GM12878 (cell line): ENCODE measurements around the gene SGMS1. TPM values are rescaled to one million over a fixed set of nuclear protein-coding genes. Genes with fewer than 3 reads are reported as not detected.

ENCODE experiments used
- ASH2L ChIP-seq: fragments of 300-600, 200-600 bp; sonication (generic); IDR thresholded peaks from 2 replicates; pipeline ENCODE4 v1.6.1; 2017; ENCODE audit warnings: low read depth, mild to moderate bottlenecking, borderline replicate concordance
- CHD4 ChIP-seq: fragments of 200-600 bp; sonication (generic); IDR thresholded peaks from 2 replicates; pipeline ENCODE4 v1.6.1; 2016; ENCODE audit warnings: mild to moderate bottlenecking
- EGR1 ChIP-seq, 2 experiments: IDR thresholded peaks; 1 replicate in 1 of 2; 2 replicates in 1 of 2; pipeline ENCODE4 v1.6.1; 2011 to 2012; ENCODE audit warnings: low read depth in 2 of 2, low read length in 2 of 2, borderline replicate concordance in 1 of 2, mild to moderate bottlenecking in 1 of 2, moderate library complexity in 1 of 2
- HDAC6 ChIP-seq: fragments of 200-600 bp; sonication (generic); IDR thresholded peaks from one replicate; pipeline ENCODE4 v1.8.0; 2017; ENCODE audit warnings: antibody characterized with exemption; ENCODE audit not compliant: unreplicated experiment
- IKZF1 ChIP-seq: fragments of 450-650 bp; conservative IDR thresholded peaks from 2 replicates; pipeline ENCODE4 v1.6.1; 2017; ENCODE audit warnings: antibody characterized with exemption, mild to moderate bottlenecking
- MTA2 ChIP-seq: fragments of 450-650 bp; IDR thresholded peaks from 2 replicates; pipeline ENCODE4 v1.6.1; 2016; ENCODE audit warnings: low read depth, mild to moderate bottlenecking, moderate library complexity
- PAX8 ChIP-seq: fragments of 450-650 bp; IDR thresholded peaks from 2 replicates; pipeline ENCODE4 v1.6.1; 2017; ENCODE audit warnings: mild to moderate bottlenecking, moderate library complexity
- RAD21 ChIP-seq: IDR thresholded peaks from 2 replicates; pipeline ENCODE4 v1.6.1; 2011; ENCODE audit warnings: mild to moderate bottlenecking, low read depth, low read length, moderate library complexity; ENCODE audit not compliant: insufficient read depth
- RCOR1 ChIP-seq: conservative IDR thresholded peaks from 2 replicates; pipeline ENCODE4 v1.6.1; 2012; ENCODE audit warnings: low read depth, low read length, improper control_type of control experiment
- RFX5 ChIP-seq: IDR thresholded peaks from 2 replicates; pipeline ENCODE4 v1.6.1; 2011; ENCODE audit warnings: low read depth, low read length, improper control_type of control experiment
- RUNX3 ChIP-seq: IDR thresholded peaks from 2 replicates; pipeline ENCODE4 v1.6.1; 2012; ENCODE audit warnings: low read length, inconsistent platforms
- SREBF2 ChIP-seq: IDR thresholded peaks from 2 replicates; pipeline ENCODE4 v1.6.1; 2012; ENCODE audit warnings: mild to moderate bottlenecking, low read length
- TAF1 ChIP-seq: IDR thresholded peaks from 2 replicates; pipeline ENCODE4 v1.6.1; 2011; ENCODE audit warnings: mild to moderate bottlenecking, low read depth, low read length, borderline replicate concordance
- TARDBP ChIP-seq: IDR thresholded peaks from 2 replicates; pipeline ENCODE4 v1.6.1; 2016; ENCODE audit warnings: borderline replicate concordance
- YY1 ChIP-seq: IDR thresholded peaks from 2 replicates; pipeline ENCODE4 v1.6.1; 2011; ENCODE audit warnings: low read depth, mild to moderate bottlenecking, low read length
- ZBED1 ChIP-seq: IDR thresholded peaks from 2 replicates; pipeline ENCODE4 v1.6.1; 2016; ENCODE audit warnings: borderline replicate concordance
- ZSCAN29 ChIP-seq: fragments of 450-650 bp; IDR thresholded peaks from 2 replicates; pipeline ENCODE4 v1.6.1; 2017; ENCODE audit warnings: mild to moderate bottlenecking, moderate library complexity
- polyA plus RNA-seq, 11 experiments: library from polyadenylated mRNA; depleted of rRNA in 4 of 11; unstranded in 6 of 11; stranded (reverse) in 5 of 11; fragments of >200 nt; fragmentation: Nextera tagmentation in 4 of 11; fragmentation: Illumina TruSeq in 1 of 11; extraction: Ambion mirVana in 4 of 11; extraction: Trizol in 1 of 11; gene quantifications; 1 replicate in 1 of 11; 2 replicates in 10 of 11; pipeline versions ENCODE4 v1.2.1 to v1.2.3, GENCODE V29; 2011 to 2016; ENCODE audit warnings: inconsistent platforms in 2 of 11, missing spikeins in 2 of 11, low read depth in 1 of 11
- total RNA-seq, 4 experiments: library from RNA; depleted of rRNA in 3 of 4; stranded (reverse); fragments of >200 nt in 3 of 4; fragmentation: Illumina TruSeq in 1 of 4; extraction: Trizol in 1 of 4; gene quantifications; 2 replicates each; pipeline versions ENCODE4 v1.2.1 to v1.2.3, GENCODE V29; 2013 to 2021
- TF ChIP-seq, protein P1 (sequence below): fragments of 450-650 bp; IDR thresholded peaks from 2 replicates; pipeline ENCODE4 v1.6.1; 2016; ENCODE audit warnings: mild to moderate bottlenecking, moderate library complexity, borderline replicate concordance
- TF ChIP-seq, protein P2 (sequence below): fragments of 450-650 bp; IDR thresholded peaks from 2 replicates; pipeline ENCODE4 v1.6.1; 2017; ENCODE audit warnings: antibody characterized with exemption, mild to moderate bottlenecking, moderate library complexity
- TF ChIP-seq, protein P3 (sequence below): IDR thresholded peaks from 2 replicates; pipeline ENCODE4 v1.6.1; 2012; ENCODE audit warnings: low read depth, low read length, improper control_type of control experiment
- TF ChIP-seq, protein P4 (sequence below): IDR thresholded peaks from 2 replicates; pipeline ENCODE4 v1.6.1; 2011; ENCODE audit warnings: borderline replicate concordance, low read depth, mild to moderate bottlenecking, moderate library complexity, mixed read lengths, low read length; ENCODE audit not compliant: insufficient read depth; ENCODE audit errors: extremely low read length
- TF ChIP-seq, protein P5 (sequence below): IDR thresholded peaks from 2 replicates; pipeline ENCODE4 v1.6.1; 2011; ENCODE audit warnings: low read depth, low read length, improper control_type of control experiment, borderline replicate concordance

SGMS1 gene
- total and polyA plus RNA-seq, 10 of the 15 experiments (the other 5 are each of a cell fraction or from before 2014, with no cell fraction given) = 1.4 to 14.5 (median 4.9) TPM

DNA sequence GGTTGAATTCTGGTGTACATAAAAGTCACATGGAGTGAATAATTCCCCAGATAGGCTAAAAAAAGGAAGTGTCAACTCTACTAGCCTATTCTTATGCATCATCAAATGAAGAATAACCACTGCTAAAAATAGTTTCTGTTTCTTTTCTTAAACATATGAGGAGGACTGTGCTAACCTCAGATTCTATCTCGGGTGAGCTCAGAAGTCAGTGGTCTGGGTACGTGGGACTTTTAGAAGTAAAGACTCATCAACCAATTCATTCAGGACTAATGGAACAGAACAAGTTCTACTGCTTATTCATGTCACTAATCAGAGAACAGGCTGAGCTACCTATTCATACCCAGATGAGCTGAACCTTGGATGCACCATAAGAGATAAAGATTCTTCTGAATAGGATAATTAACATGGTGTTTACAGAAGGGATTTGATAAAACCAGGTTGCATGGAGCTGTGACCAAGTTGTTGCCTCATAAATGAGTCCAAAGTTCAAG lies 362.9 kb downstream of the SGMS1 start (continued):
- TF ChIP-seq, protein P1, sequence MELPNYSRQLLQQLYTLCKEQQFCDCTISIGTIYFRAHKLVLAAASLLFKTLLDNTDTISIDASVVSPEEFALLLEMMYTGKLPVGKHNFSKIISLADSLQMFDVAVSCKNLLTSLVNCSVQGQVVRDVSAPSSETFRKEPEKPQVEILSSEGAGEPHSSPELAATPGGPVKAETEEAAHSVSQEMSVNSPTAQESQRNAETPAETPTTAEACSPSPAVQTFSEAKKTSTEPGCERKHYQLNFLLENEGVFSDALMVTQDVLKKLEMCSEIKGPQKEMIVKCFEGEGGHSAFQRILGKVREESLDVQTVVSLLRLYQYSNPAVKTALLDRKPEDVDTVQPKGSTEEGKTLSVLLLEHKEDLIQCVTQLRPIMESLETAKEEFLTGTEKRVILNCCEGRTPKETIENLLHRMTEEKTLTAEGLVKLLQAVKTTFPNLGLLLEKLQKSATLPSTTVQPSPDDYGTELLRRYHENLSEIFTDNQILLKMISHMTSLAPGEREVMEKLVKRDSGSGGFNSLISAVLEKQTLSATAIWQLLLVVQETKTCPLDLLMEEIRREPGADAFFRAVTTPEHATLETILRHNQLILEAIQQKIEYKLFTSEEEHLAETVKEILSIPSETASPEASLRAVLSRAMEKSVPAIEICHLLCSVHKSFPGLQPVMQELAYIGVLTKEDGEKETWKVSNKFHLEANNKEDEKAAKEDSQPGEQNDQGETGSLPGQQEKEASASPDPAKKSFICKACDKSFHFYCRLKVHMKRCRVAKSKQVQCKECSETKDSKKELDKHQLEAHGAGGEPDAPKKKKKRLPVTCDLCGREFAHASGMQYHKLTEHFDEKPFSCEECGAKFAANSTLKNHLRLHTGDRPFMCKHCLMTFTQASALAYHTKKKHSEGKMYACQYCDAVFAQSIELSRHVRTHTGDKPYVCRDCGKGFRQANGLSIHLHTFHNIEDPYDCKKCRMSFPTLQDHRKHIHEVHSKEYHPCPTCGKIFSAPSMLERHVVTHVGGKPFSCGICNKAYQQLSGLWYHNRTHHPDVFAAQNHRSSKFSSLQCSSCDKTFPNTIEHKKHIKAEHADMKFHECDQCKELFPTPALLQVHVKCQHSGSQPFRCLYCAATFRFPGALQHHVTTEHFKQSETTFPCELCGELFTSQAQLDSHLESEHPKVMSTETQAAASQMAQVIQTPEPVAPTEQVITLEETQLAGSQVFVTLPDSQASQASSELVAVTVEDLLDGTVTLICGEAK = no peak
- TF ChIP-seq SREBF2 (no peak), TARDBP (no peak), CHD4 (no peak), ZBED1 (peak; percentile 72; the same call in 1 of the 2 replicates), TAF1 (no peak), RCOR1 (no peak; the same call in 1 of the 2 replicates), RUNX3 (peak; percentile 94), ASH2L (no peak), ZSCAN29 (no peak), MTA2 (peak; percentile 84), HDAC6 (no peak), EGR1 (IDR thresholded peaks at IDR 0.05; ENCODE audit: borderline replicate concordance in 1 of 2, low read depth in 2 of 2, low read length in 2 of 2) (no peak), IKZF1 (peak; percentile 75), RFX5 (no peak), RAD21 (no peak), PAX8 (no peak), YY1 (no peak)
- TF ChIP-seq, protein P2, sequence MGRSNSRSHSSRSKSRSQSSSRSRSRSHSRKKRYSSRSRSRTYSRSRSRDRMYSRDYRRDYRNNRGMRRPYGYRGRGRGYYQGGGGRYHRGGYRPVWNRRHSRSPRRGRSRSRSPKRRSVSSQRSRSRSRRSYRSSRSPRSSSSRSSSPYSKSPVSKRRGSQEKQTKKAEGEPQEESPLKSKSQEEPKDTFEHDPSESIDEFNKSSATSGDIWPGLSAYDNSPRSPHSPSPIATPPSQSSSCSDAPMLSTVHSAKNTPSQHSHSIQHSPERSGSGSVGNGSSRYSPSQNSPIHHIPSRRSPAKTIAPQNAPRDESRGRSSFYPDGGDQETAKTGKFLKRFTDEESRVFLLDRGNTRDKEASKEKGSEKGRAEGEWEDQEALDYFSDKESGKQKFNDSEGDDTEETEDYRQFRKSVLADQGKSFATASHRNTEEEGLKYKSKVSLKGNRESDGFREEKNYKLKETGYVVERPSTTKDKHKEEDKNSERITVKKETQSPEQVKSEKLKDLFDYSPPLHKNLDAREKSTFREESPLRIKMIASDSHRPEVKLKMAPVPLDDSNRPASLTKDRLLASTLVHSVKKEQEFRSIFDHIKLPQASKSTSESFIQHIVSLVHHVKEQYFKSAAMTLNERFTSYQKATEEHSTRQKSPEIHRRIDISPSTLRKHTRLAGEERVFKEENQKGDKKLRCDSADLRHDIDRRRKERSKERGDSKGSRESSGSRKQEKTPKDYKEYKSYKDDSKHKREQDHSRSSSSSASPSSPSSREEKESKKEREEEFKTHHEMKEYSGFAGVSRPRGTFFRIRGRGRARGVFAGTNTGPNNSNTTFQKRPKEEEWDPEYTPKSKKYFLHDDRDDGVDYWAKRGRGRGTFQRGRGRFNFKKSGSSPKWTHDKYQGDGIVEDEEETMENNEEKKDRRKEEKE = no peak
- TF ChIP-seq, protein P3, sequence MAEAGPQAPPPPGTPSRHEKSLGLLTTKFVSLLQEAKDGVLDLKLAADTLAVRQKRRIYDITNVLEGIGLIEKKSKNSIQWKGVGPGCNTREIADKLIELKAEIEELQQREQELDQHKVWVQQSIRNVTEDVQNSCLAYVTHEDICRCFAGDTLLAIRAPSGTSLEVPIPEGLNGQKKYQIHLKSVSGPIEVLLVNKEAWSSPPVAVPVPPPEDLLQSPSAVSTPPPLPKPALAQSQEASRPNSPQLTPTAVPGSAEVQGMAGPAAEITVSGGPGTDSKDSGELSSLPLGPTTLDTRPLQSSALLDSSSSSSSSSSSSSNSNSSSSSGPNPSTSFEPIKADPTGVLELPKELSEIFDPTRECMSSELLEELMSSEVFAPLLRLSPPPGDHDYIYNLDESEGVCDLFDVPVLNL = no peak
- TF ChIP-seq, protein P4, sequence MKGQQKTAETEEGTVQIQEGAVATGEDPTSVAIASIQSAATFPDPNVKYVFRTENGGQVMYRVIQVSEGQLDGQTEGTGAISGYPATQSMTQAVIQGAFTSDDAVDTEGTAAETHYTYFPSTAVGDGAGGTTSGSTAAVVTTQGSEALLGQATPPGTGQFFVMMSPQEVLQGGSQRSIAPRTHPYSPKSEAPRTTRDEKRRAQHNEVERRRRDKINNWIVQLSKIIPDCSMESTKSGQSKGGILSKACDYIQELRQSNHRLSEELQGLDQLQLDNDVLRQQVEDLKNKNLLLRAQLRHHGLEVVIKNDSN = no peak
- TF ChIP-seq, protein P5, sequence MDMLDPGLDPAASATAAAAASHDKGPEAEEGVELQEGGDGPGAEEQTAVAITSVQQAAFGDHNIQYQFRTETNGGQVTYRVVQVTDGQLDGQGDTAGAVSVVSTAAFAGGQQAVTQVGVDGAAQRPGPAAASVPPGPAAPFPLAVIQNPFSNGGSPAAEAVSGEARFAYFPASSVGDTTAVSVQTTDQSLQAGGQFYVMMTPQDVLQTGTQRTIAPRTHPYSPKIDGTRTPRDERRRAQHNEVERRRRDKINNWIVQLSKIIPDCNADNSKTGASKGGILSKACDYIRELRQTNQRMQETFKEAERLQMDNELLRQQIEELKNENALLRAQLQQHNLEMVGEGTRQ = no peak; the same call in 1 of the 2 replicates
